Activated T-cell treated with anti-CD3 and anti-CD28 coated beads for 48 hours (primary cell): ENCODE results near the gene DLX1.
"Not testable (repeated sequence)": the region's sequence is repeated elsewhere in the genome, so short reads cannot be mapped to it uniquely, and the experiment has no call there.

ENCODE experiments used
- DNase-seq: peaks from one replicate; pipeline ENCODE4 v3.0.0-alpha.2; 2020; ENCODE audit warnings: low read depth

DLX1 gene

DNA sequence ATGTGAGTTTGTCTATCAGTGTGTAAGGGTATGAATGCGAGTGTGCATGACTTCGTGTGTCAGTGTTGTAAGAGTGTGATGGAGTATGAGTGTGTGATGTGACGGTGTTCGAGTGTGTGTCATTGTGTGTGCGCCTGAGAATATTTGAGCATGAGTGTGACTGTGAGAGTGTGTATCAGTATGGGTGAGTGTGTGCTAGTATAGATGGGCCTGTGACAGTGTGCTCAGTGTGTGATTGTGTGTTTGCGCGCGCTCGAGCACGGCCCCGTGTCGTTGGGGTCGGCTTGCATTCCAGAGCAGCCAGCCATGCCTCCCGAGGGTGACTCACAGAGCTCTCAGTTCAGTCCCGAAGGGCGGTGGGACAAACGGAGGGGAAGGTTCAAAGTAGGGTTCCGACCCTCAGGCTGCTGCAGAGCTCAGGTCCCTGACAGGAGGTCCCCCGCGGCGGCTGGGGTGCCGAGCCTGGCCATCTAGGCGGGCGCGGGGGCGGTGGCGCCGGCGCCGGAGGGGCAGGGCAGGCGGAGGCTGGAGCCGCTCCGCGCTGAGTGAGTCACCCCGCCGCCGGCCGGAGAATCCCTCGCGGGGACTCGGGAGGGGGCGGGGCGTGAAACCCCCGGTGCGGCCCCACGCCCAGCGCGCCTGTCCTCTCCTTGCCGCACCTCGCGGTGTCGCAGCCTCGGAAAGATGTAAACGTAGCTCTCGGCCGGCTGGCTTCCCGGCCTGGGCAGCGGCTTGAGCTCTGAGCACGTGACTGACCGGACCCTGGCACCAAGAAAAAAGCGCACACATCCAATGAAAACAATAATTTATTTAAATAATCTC is 13.6 kb downstream of the DLX1 start:
- no peak for DNase-seq

DNA sequence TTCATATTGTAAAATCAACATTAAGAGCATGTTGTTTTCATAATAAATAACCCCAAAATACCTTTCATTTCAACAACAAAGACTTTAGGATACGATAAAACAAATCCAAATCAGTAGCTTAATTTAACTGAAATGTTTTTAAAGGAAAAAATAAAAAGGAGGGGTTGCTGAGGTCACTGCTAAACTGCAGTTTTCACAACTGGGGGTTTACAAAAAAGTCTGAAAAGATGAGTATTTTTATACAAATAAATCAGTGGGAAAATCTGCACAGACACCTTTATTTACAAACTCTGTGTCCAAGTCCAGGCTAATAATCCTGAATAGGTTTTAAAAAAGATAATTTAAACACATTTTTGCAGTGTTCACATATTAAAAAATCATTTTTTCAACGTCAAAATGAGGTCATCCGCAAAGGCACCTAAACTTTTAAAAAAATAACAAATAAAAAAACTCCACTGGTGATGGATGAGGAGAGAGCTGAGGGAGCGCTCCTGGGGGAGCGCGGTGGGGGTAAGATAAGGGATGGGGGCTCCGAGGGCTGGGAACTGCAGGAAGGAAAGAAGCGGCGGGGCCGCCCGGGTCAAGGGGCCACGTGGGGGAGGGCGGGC is 14.3 kb downstream of the DLX1 start:
- no peak for DNase-seq

DNA sequence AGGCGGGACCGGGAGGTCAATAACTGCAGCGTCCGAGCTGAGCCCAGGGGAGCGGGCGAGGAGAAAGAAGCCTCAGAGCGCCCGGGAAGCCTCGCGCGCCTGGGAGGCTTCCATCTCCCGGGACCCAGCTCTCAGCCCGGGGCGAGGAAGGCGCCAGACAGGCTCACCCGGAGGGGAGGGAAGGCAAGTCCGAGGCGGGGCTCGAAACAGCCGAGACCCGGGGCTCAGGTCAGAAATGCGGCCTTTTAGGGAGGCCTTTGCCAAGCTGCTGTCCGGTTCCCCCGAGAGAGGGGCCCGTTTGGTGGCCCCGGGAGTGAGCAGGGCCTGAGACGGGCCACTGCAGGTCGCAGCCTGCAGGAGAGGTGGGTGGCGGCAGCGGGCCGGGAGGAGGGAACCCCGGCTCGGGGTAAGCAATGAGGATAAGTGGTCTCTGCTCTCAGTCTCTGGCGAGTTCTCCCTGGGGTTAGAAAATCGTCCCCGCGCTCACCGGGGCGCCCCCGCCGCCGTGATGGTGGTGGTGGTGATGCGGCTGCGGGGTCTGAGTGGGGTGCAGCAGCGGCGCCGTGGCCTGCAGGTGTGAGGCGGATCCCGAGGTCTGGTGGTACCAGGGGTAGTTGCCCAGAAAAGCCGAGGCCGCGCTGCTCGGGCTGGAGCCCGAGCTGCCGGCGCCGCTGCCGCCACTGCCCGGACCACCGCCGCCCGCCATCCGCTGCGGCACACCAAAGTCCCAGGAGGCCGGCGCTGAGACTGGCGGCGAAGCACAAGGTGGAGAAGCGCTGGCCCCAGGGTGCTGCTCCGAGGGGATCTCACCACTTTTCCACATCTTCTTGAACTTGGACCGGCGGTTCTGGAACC is 15.0 kb downstream of the DLX1 start:
- DNase-seq, result no peak

DNA sequence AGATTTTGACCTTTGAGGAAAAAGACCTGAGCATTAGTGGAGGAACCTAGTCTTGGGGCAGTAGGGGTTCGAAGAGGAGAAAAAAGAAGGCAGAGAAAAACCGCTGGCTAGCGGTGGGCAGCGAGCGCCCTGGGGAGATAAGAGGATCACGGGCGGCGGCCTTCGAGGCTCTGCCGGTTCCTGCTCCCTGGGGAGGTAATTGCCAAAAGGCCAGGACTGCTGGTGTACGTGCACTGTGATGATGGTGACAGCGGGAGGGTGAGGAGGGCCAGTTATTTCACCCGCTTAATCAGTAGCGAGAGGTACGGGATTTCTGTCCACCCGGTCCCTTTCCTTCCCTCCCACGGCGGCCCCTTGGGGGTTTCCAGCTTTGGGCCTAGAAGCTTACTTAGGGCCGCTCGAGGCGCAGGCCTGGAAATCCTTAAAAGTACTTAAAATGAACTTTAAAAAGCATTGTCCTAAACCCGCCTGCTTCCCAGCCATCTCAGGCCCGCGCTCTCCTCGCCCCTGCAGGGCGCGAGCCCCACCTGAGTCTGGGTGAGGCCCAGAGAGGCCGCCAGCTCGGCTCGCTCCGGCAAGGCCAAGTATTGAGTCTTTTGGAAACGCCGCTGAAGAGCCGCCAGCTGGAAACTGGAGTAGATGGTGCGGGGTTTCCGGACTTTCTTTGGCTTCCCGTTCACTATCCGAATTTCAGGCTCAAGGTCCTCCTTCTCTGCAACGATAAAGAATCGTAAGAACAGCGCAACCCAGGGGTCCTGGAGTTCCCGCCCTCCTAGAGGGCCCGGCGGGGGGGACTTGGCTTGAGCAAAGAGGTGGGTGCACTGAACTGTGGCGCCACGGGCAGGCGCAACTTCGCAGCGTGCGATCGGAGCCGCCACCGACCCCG is 15.9 kb downstream of the DLX1 start:
- no peak for DNase-seq

DNA sequence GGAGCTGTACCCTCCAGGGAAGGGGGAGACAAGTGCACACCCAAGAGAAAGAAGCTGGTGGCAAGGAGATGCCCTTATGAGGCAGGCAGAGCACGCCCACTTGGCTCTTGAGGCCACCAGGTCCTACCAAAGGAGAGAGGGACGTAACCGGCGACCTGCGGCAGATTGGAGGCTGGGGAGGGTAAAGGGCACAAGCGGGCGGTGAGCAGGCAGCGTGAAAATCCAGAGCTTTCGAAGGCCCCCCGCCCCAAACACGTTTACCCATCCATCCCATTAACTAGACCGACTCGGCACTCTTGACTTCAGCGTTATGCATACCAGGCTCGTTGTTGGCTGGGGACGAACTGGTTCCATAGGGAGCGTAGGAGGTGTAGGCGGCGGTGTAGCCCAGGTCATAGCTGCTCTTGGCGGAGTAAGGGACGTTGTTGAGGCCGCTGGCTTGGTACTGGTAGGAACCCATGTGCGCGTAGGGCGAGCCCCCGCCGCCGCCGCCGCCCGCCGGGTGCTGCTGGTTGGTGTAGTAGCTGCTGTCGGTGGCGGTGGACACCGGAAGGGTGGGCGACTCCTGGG is 16.6 kb downstream of the DLX1 start:
- no peak for DNase-seq

DNA sequence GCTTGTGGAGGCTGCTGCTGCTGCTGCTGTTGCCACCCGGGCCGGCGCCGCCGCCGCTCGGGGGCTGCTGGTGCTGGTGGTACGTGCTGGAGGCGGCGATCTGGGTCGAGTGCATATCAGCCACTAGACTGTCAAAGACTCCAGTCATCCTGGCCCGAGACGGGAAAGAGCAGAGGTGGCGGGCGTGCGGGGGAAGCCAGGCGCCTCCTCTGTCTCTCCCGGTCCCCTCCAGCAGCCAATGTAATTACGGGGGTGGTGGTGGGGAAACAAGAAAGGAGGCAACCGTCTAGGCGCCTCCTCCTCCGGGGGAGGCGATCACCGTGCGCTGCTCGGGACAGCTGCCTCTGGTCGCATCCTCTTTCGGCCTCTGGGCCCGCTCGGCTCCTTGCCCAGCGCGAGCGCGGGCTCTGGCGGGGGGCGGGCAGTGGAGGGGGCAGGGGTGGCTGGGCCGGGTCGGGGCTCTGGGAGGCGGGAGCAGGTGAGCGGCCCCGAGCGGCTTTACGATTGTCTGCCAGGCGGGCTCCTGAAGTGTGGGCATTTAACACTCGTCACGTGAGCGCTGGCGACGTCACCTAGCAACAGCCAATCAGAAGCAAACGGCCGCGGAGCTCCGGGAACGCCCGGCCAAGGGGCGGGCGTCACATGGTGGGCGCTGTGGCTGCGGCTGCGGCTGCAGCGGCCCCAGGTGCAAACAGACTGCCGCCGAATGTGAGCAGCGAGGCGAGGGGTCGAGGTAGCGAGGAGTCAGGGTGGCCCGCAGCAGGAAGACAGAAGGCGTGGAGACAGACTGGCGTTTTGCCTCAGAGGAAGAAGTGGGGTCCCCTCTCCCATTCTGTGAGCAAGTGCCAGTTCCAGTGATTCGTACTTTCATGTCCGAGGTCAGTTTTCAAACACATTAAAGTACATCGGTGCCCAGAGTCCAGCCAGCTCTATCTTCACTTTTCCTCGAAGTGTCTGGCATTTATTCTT is 17.4 kb downstream of the DLX1 start, which contains the start of gene DLX2:
DLX2 (minus strand) TSS at position 510 of the 969 bp plus-strand sequence; CDS start at position 148, 362 bp downstream.
- peak; percentile 72 for DNase-seq

DNA sequence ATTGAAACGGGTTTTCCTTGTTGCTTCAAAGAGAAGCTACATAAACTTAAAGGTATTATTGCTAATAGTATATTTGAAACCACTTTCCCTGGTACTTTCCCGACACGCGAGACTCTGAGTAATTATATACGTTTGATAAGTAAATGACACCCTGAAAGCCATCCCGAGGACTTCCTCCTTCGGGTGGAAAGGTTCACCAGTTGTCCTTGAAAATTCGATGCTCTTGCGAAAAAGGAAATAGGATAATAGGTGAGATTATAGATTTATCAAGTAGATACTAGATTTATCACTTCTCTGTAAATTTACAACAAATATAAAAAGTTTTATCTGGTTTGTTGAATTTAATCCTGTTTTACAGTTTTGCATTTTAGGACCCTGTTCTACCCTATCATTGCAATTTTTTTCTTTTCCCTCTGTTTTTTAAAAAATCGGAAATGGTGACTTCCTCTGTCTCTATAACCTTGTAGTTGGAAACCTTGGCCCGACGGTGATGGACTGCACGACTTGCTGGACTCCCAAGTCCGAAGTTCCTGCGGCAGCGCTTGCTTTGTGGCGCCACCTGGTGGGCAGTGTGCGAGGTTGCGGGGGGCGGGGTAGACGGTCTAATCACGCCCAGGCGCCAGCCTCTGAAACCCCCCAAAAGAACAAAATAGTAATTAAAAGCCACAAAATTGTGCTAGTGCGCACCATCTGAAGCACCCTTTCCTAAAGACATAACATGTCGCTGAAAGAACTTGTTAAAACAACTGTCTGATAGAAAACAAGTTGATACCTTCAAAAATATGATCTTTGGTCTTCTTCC is 18.4 kb downstream of the DLX1 start:
- peak; percentile 62 for DNase-seq

DNA sequence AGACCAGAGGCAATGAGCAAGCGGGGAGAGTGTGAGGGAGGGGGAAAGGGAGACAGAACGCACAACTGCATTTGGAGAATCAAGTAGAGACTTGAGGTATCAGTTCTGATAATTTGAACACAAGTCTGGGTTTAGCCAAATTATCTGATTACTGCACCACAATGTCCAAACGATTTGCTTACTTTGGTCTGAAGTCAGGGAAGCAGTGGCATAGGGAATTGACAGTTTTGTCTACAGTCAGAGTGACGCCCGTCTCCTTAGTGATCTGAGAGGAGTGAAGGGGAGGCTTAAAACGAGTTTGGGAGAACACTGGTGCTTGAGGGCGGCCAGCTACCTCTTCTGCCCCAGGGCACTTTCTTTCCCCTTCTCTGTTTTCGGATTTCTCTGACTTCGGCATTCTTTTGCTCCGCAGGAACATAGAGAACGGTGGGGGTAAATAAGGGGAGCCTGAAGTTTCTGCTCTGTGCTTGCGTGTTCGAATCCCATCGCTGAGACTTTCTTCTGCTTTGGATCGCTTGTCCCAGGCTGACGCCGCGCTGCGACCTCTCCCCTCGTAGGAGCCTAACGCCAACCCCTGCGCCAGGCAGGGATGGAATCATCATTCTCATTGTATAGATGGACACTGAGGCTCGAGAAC is 20.3 kb downstream of the DLX1 start:
- no peak for DNase-seq

DNA sequence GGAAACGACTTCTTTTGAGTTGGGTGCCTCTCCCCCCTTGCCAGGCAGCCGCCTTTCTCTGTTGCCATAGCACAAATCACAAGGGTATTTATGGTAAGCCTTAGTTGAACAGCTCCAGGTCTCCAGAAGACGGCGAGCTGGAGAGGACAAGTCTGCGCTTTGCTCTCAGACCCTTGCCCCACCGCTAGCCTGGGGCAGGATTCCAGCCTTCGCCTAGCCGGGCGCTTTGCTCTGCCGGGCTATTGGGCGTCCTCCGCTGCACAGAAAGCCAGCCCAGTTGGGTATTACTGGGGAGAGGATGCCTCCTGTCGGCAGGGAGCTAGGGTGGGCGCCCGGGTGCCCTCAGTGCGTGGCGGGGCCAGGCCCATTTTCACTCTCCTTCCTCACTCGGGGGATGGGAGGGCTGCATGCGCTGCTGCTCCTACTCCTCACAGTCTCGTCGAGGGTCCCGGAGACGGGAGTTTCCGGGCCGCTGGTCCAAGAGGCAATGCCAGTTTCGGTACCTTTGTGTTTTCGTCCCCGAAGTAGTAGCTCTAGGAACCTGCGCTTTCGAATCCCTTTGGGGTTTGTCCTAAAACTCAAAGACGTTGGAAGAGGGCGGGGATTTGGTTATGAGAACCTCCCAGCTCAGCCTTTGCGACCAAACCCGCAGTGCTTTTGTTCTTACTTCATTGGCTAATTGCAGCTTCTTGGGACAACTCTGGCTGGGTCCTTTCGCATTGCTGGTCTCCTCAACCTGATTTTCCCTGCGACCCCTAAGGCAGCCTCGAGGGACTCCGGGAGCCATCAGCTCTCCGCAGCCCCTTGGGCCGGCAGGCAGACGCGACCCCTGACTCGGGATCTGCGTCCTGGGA is 21.0 kb downstream of the DLX1 start:
- DNase-seq, result no peak

DNA sequence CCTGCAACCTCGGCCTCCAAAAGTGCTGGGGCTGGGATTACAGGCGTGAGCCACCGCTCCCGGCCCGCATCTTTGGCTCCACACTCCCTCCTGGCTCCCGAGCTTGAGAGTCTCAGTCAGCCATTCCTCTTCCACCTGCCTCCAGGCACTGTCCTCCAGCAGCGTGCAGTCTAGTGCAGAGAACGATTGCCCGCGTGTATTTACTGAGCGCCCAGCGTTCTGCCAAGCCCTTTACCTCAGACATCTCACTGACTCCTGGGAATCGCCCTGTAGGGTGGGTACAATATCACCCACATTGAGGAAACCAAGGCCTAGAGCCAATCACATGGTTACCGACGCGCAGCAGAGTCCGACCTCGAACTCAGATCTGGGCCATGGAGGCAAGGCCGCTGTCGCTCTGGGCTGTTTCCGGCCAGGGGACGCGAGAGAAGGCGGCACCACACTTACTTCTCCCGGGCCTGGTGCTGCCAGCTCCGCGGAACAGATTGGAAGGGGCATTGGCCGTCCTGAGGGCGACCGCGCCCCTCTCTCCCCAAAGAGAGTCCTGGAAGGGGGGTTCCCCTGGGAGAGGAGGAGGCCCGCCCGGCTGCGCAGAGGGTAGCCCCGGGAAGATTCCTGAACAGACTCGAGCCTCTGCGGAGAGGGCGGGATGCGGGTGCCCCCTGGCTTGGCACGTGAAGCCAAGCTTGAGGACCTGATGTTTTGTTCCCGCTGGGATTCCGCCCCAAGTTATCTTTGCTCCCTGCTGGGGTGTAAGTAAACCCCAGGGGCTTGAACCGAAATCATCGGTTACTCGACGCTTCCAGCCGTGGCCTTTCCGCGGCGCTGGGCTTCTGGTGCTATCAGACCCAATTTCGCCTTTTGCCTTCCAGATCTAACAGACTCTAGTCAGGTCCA is 22.6 kb downstream of the DLX1 start:
- DNase-seq, result no peak

DNA sequence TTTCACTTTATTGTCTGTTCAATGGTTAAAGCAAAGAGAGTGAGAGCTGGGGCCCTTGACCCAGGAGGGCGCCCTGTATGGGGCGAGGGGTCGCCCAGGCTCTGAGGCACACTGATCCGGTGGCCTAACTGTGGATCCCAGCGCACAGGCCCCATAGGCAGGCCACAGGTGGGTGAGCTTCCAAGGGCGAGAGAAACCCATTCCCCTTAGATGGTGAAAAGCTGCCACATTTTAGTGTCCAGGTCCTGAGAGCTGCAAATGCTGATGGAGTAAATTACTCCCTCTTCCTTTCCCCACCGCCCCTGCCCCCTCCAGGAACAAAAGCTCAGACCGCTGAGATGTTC is 23.3 kb downstream of the DLX1 start:
- no peak for DNase-seq

DNA sequence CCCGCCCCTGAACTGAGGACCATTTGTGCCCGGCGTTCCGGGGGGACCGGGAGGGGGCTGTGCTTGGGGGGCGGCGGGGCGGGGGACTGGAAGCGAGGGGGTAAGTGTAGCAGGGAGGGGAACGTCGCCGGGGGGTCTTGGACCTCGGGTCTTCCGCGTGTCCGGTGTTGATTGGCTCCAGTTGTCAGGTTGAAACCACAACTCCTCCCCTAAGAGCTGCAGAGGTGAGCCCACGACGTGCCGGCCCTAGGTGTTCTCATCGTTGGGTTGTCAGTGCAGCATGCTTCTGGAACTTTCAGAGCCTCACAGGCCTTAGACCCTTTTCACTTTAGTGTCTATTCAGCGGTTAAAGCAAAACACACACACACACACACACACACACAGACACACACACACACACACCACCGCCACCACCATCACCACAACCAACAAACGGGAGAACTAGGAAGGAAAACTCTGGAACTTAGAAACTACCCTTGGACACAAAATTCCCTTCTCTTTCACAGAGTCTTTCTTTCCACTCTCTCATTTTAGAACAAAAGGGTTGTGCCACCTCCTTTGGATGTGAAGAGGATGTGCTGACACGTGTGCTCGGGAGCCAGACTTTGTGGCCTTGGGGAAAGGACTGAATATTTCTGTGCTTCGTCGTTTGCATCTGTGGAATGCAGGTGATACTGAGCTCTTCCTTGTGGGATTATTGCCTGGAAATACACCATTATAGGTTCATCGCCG is 24.1 kb downstream of the DLX1 start:
- DNase-seq, result no peak

DNA sequence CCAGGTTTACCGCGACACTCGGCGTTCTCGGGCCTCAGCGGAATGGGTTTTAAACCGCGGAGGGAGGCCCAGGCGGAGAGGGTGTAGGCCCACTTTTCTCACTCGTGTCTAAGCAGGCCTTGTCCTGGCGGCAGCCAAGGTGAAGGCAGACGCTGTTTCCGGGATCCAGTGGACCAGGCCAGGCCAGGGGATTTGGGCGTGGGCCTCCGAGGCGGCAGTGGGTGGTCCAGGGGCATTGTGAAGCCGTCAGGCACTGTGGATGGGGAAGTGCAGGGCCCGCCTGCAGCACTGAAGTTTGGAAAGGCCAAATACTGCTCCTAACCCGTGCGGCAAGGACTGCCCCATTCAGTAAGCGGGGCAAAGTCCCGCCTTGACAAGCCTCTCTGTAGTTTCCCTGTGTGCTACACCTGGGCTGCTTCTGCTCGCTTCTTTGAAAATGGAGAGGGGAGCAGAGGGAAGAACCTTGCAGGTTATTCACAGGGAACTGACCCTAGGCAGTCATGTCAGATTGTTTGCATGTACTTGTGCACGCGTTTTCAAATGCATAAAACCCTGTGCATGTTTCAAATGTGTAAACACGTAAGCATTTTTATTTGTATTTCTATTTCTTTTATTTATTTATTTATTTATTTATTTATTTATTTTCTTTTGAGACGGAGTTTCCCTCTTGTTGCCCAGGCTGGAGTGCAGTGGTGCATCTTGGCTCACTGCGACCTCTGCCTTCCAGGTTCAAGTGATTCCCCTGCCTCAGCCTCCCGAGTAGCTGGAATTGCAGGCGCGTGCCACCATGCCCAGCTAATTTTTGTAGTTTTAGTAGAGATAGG is 24.9 kb downstream of the DLX1 start:
- no peak for DNase-seq

DNA sequence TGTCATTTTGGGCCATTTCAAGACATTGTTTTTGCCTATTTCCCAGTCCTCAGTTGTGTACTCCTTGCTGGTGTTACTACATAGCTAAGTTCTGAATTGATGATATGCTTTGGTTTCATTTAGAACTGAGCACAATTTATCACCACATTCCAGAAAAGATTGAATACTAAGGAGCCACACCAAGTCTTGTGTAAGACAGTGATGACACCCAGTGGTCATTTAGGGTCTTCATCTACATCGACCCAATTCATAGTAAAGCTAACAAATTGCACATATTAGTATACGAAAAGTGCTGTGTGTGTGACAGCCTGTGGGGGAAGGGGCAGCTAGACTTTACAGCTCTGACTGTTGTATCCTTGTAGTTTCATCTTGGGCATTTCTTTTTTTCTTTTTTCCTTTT is 28.3 kb downstream of the DLX1 start:
- no peak for DNase-seq

DNA sequence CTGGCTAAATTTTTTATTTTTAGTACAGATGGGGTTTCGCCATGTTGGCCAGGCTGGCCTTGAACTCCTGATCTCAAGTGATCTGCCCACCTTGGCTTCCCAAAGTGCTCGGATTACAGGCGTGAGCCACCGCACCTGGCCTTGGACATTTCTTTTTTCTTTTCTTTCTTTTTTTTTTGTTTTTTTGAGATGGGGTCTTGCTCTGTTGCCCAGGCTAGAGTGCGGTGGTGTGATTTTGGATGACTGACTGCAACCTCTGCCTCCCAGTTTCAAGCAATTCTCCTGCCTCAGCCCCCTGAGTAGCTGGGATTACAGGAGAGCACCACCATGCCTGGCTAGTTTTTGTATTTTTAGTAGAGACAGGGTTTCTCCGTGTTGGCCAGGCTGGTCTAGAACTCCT is 28.9 kb downstream of the DLX1 start:
- not testable (repeated sequence) for DNase-seq
